ENCODE data around the gene NPPC. TPM values are rescaled to one million over a fixed set of nuclear protein-coding genes. Genes with fewer than 3 reads are reported as not detected.
"Not testable (repeated sequence)": the region's sequence is repeated elsewhere in the genome, so short reads cannot be mapped to it uniquely, and the experiment has no call there.

The NPPC gene
- total RNA-seq, 1 experiment from 2014 or later = not detected

GRCh38 chr2:231880371-231880770, 45.8 kb downstream of the NPPC start:
- DNase-seq (ENCODE audit: low read depth in 1 of 2, low spot score in 2 of 2) = peak in 1 of 2 experiments; percentile 6
- H3K4me3 ChIP-seq; H3K4me1 ChIP-seq (replicated peaks); H3K27me3 ChIP-seq (replicated peaks); H3K9me3 ChIP-seq (replicated peaks); H3K27ac ChIP-seq; H3K36me3 ChIP-seq: not testable (repeated sequence)

GRCh38 chr2:231879216-231879615, 47.0 kb downstream of the NPPC start:
- Histone ChIP-seq H3K27ac (no peak overlapping the region), H3K36me3 (no peaks in the 10 kb centered on the region), H3K4me1 (replicated peaks) (no peaks in the 10 kb centered on the region), H3K9me3 (replicated peaks) (no peaks in the 10 kb centered on the region), H3K27me3 (replicated peaks) (no peaks in the 10 kb centered on the region), H3K4me3 (no peak overlapping the region)
- no peak for DNase-seq (ENCODE audit: low read depth in 1 of 2, low spot score in 2 of 2)

GRCh38 chr2:231877533-231878456, 48.4 kb downstream of the NPPC start:
- no peak overlapping the region for H3K27ac ChIP-seq
- no peaks in the 10 kb centered on the region for H3K4me1 ChIP-seq (replicated peaks)
- H3K4me3 ChIP-seq = no peak overlapping the region
- no peaks in the 10 kb centered on the region for H3K9me3 ChIP-seq (replicated peaks)
- peak in 1 of 2 experiments; percentile 18 for DNase-seq (ENCODE audit: low read depth in 1 of 2, low spot score in 2 of 2)
- no peaks in the 10 kb centered on the region for H3K27me3 ChIP-seq (replicated peaks)
- H3K36me3 ChIP-seq = no peaks in the 10 kb centered on the region

GRCh38 chr2:231874944-231875343, 51.3 kb downstream of the NPPC start:
- Histone ChIP-seq H3K27me3 (replicated peaks) (no peaks in the 10 kb centered on the region), H3K36me3 (no peaks in the 10 kb centered on the region), H3K9me3 (replicated peaks) (no peaks in the 10 kb centered on the region), H3K4me1 (replicated peaks) (no peaks in the 10 kb centered on the region), H3K27ac (no peak overlapping the region), H3K4me3 (no peak overlapping the region)
- no peak for DNase-seq (ENCODE audit: low read depth in 1 of 2, low spot score in 2 of 2)

Other genes with a start within 250 kb of the NPPC start
- gene PTMA, start 217.9 kb downstream of the NPPC start, total RNA-seq (2014; rRNA removed; shearing (Covaris generic)) = 971 and 998 TPM in 2 replicates
- gene PDE6D, start 145.1 kb downstream of the NPPC start, total RNA-seq (2014; rRNA removed; shearing (Covaris generic)) = 27.1 and 34.2 TPM in 2 replicates
- gene COPS7B, start 140.0 kb downstream of the NPPC start, total RNA-seq (2014; rRNA removed; shearing (Covaris generic)) = 12.3 and 24.9 TPM in 2 replicates
- 20.6 and 29.8 TPM in 2 replicates for gene DIS3L2, start 35.3 kb upstream of the NPPC start, total RNA-seq (2014; rRNA removed; shearing (Covaris generic))

All from SJSA1 (cell line).